ENCODE results near the gene PLA2G4F.

Gene PLA2G4F

GRCh38 chr15:42163947-42164550, 7.6 kb upstream of the PLA2G4F start:
- no peak for DNase-seq (ENCODE audit: low read depth in 1 of 2, low spot score in 1 of 2)

- DNase-seq (ENCODE audit: low read depth in 1 of 2, low spot score in 1 of 2), result no peak
These were observed 6.9 kb upstream of the PLA2G4F start for GRCh38 chr15:42163291-42163690.

- DNase-seq (ENCODE audit: low read depth in 1 of 2, low spot score in 1 of 2), result no peak
These were observed 3.7 kb upstream of the PLA2G4F start for GRCh38 chr15:42160136-42160535.

GRCh38 chr15:42159381-42160015, 3.1 kb upstream of the PLA2G4F start:
- no peak for DNase-seq (ENCODE audit: low read depth in 1 of 2, low spot score in 1 of 2)

GRCh38 chr15:42158941-42159340, 2.5 kb upstream of the PLA2G4F start:
- no peak for DNase-seq (ENCODE audit: low read depth in 1 of 2, low spot score in 1 of 2)

GRCh38 chr15:42157981-42158765, 1.7 kb upstream of the PLA2G4F start:
- no peak for DNase-seq (ENCODE audit: low read depth in 1 of 2, low spot score in 1 of 2)

- DNase-seq (ENCODE audit: low read depth in 1 of 2, low spot score in 1 of 2), result no peak
These were observed 945 bp upstream of the PLA2G4F start for GRCh38 chr15:42157381-42157780.

GRCh38 chr15:42155546-42156242, 742 bp downstream of the PLA2G4F start:
- DNase-seq (ENCODE audit: low read depth in 1 of 2, low spot score in 1 of 2), result no peak

- no peak for DNase-seq (ENCODE audit: low read depth in 1 of 2, low spot score in 1 of 2)
These were observed 1.5 kb downstream of the PLA2G4F start for GRCh38 chr15:42154956-42155355.

GRCh38 chr15:42154212-42154941, 2.1 kb downstream of the PLA2G4F start:
- DNase-seq (ENCODE audit: low read depth in 1 of 2, low spot score in 1 of 2), result no peak

- no peak for DNase-seq (ENCODE audit: low read depth in 1 of 2, low spot score in 1 of 2)
These were observed 2.6 kb downstream of the PLA2G4F start for GRCh38 chr15:42153874-42154211.

- DNase-seq (ENCODE audit: low read depth in 1 of 2, low spot score in 1 of 2), result no peak
These were observed 3.3 kb downstream of the PLA2G4F start for GRCh38 chr15:42152921-42153698.

GRCh38 chr15:42152196-42152920, 4.1 kb downstream of the PLA2G4F start:
- no peak for DNase-seq (ENCODE audit: low read depth in 1 of 2, low spot score in 1 of 2)

- no peak for DNase-seq (ENCODE audit: low read depth in 1 of 2, low spot score in 1 of 2)
These were observed 4.7 kb downstream of the PLA2G4F start for GRCh38 chr15:42151736-42152135.

GRCh38 chr15:42151141-42151561, 5.3 kb downstream of the PLA2G4F start:
- DNase-seq (ENCODE audit: low read depth in 1 of 2, low spot score in 1 of 2), result no peak

GRCh38 chr15:42150219-42150970, 6.0 kb downstream of the PLA2G4F start:
- no peak for DNase-seq (ENCODE audit: low read depth in 1 of 2, low spot score in 1 of 2)

- no peak for DNase-seq (ENCODE audit: low read depth in 1 of 2, low spot score in 1 of 2)
These were observed 6.8 kb downstream of the PLA2G4F start for GRCh38 chr15:42149493-42150218.

GRCh38 chr15:42148808-42149492, 7.5 kb downstream of the PLA2G4F start:
- DNase-seq (ENCODE audit: low read depth in 1 of 2, low spot score in 1 of 2), result no peak
